Measurements from ENCODE around the gene SPINK8.

The SPINK8 gene

DNA sequence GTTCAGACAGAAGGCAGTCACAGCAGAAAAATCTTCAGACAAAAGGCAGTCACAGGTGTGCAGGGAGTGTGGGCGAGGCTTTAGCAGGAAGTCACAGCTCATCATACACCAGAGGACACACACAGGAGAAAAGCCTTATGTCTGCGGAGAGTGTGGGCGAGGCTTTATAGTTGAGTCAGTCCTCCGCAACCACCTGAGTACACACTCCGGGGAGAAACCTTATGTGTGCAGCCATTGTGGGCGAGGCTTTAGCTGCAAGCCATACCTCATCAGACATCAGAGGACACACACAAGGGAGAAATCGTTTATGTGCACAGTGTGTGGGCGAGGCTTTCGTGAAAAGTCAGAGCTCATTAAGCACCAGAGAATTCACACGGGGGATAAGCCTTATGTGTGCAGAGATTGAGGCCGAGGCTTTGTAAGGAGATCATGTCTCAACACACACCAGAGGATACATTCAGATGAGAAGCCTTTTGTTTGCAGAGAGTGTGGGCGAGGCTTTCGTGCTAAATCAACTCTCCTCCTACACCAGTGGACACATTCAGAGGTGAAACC, 65.0 kb downstream of the SPINK8 start:
- TF ChIP-seq, protein P1, sequence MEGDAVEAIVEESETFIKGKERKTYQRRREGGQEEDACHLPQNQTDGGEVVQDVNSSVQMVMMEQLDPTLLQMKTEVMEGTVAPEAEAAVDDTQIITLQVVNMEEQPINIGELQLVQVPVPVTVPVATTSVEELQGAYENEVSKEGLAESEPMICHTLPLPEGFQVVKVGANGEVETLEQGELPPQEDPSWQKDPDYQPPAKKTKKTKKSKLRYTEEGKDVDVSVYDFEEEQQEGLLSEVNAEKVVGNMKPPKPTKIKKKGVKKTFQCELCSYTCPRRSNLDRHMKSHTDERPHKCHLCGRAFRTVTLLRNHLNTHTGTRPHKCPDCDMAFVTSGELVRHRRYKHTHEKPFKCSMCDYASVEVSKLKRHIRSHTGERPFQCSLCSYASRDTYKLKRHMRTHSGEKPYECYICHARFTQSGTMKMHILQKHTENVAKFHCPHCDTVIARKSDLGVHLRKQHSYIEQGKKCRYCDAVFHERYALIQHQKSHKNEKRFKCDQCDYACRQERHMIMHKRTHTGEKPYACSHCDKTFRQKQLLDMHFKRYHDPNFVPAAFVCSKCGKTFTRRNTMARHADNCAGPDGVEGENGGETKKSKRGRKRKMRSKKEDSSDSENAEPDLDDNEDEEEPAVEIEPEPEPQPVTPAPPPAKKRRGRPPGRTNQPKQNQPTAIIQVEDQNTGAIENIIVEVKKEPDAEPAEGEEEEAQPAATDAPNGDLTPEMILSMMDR (IDR thresholded peaks at IDR 0.05; ENCODE audit: borderline replicate concordance, extremely low read depth, low read length, poor library complexity, severe bottlenecking) = no peak
- TF ChIP-seq EZH2 (IDR thresholded peaks at IDR 0.05; ENCODE audit: borderline replicate concordance, low read depth, low read length, severe bottlenecking) = no peak
- ATAC-seq (ENCODE audit: insufficient read depth, low read depth) (no peak), DNase-seq (no peak)
- H3K79me2 ChIP-seq (ENCODE audit: insufficient read depth, low read length) = no peaks in the 10 kb centered on the region
- no peaks in the 10 kb centered on the region for H3K27me3 ChIP-seq (ENCODE audit: insufficient read depth, low read length, poor library complexity)
- H3K9me3 ChIP-seq (ENCODE audit: insufficient read depth, low read length, severe bottlenecking) = no peaks in the 10 kb centered on the region
- no peak overlapping the region for H3K27ac ChIP-seq (ENCODE audit: low read length)
- no peak overlapping the region for H3K4me3 ChIP-seq (ENCODE audit: low read depth in 1 of 2, low read length in 2 of 2)
- no peaks in the 10 kb centered on the region for H3K4me1 ChIP-seq (ENCODE audit: insufficient read depth, low read length)
- H4K20me1 ChIP-seq (ENCODE audit: insufficient read depth, low read length) = no peaks in the 10 kb centered on the region
- peaks cover 37% of the 10 kb centered on the region for H3K36me3 ChIP-seq (ENCODE audit: insufficient read depth, low read length)
- no peak overlapping the region for H3K4me2 ChIP-seq (ENCODE audit: insufficient read depth, low read length)
- H3K9ac ChIP-seq (ENCODE audit: low read depth, low read length) = no peak overlapping the region
- no peak overlapping the region for H2AFZ ChIP-seq (ENCODE audit: low read depth, low read length)

DNA sequence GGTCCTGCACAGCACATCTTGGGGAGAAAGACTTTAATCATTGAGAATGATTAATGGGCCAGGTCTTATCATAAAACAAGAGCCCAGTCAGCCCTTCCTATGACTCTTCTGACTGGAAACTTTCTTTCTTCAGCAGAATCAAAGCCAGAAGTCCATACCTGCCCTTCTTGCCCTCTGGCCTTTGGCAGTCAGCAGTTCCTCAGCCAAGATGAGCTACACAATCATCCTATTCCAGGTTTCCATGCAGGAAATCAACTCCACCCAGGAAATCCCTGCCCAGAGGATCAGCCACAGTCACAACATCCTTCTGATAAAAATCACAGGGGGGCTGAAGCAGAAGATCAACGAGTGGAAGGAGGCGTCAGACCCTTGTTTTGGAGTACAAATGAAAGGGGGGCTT, 65.7 kb downstream of the SPINK8 start:
- no peak overlapping the region for H3K27ac ChIP-seq (ENCODE audit: low read length)
- no peak overlapping the region for H3K4me2 ChIP-seq (ENCODE audit: insufficient read depth, low read length)
- H3K27me3 ChIP-seq (ENCODE audit: insufficient read depth, low read length, poor library complexity) = no peaks in the 10 kb centered on the region
- TF ChIP-seq EZH2 (IDR thresholded peaks at IDR 0.05; ENCODE audit: borderline replicate concordance, low read depth, low read length, severe bottlenecking) = no peak
- TF ChIP-seq, protein P1 (IDR thresholded peaks at IDR 0.05; ENCODE audit: borderline replicate concordance, extremely low read depth, low read length, poor library complexity, severe bottlenecking) = no peak
- H3K36me3 ChIP-seq (ENCODE audit: insufficient read depth, low read length) = peaks cover 38% of the 10 kb centered on the region
- no peak overlapping the region for H3K9ac ChIP-seq (ENCODE audit: low read depth, low read length)
- H3K9me3 ChIP-seq (ENCODE audit: insufficient read depth, low read length, severe bottlenecking) = no peaks in the 10 kb centered on the region
- ATAC-seq (ENCODE audit: insufficient read depth, low read depth) (no peak), DNase-seq (no peak)
- H4K20me1 ChIP-seq (ENCODE audit: insufficient read depth, low read length) = no peaks in the 10 kb centered on the region
- no peak overlapping the region for H2AFZ ChIP-seq (ENCODE audit: low read depth, low read length)
- H3K79me2 ChIP-seq (ENCODE audit: insufficient read depth, low read length) = no peaks in the 10 kb centered on the region
- no peak overlapping the region for H3K4me3 ChIP-seq (ENCODE audit: low read depth in 1 of 2, low read length in 2 of 2)
- H3K4me1 ChIP-seq (ENCODE audit: insufficient read depth, low read length) = no peaks in the 10 kb centered on the region

DNA sequence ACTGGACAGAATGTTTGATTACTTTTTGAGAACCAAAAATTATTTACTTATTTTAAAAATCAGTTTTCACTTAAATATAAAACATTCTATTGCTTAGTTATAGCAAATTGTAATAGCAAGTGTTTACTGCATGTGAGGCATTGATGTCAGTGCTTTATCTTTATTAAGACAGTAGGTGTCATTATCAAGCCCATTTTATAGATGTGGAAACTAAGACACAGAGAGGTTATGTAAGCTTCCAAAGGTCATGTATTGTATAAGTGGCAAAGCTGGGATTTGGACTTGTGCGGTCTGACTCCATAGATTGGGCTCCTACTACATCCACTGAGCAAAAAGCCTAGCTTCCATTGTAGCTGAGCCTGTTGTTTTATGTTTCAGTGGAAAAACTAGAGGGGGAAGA, 74.9 kb downstream of the SPINK8 start:
- Histone ChIP-seq H3K27me3 (ENCODE audit: insufficient read depth, low read length, poor library complexity) (no peaks in the 10 kb centered on the region), H3K4me3 (ENCODE audit: low read depth in 1 of 2, low read length in 2 of 2) (no peak overlapping the region), H3K4me1 (ENCODE audit: insufficient read depth, low read length) (no peaks in the 10 kb centered on the region), H3K9me3 (ENCODE audit: insufficient read depth, low read length, severe bottlenecking) (peaks cover 2% of the 10 kb centered on the region), H3K4me2 (ENCODE audit: insufficient read depth, low read length) (no peak overlapping the region), H3K27ac (ENCODE audit: low read length) (no peak overlapping the region), H3K36me3 (ENCODE audit: insufficient read depth, low read length) (peaks cover 50% of the 10 kb centered on the region), H3K79me2 (ENCODE audit: insufficient read depth, low read length) (peaks cover 11% of the 10 kb centered on the region; the same call in 1 of the 2 replicates), H3K9ac (ENCODE audit: low read depth, low read length) (no peak overlapping the region), H4K20me1 (ENCODE audit: insufficient read depth, low read length) (no peaks in the 10 kb centered on the region), H2AFZ (ENCODE audit: low read depth, low read length) (no peak overlapping the region)
- TF ChIP-seq, protein P1 (IDR thresholded peaks at IDR 0.05; ENCODE audit: borderline replicate concordance, extremely low read depth, low read length, poor library complexity, severe bottlenecking) = no peak
- no peak for TF ChIP-seq EZH2 (IDR thresholded peaks at IDR 0.05; ENCODE audit: borderline replicate concordance, low read depth, low read length, severe bottlenecking)
- no peak for ATAC-seq (ENCODE audit: insufficient read depth, low read depth)
- no peak for DNase-seq
